ENCODE measurements around the gene NR4A1.

GRCh38 chr12:52091869-52092268, 40.6 kb downstream of the NR4A1 start:
- TF ChIP-seq CTCF (IDR thresholded peaks at IDR 0.05) (no peak), POLR2A (IDR thresholded peaks at IDR 0.05; ENCODE audit: low read depth) (no peak), EP300 (IDR thresholded peaks at IDR 0.05) (no peak)
